NAMALWA (cell line): Measurements from ENCODE around the gene CES2.
"Not testable (repeated sequence)": the region's sequence is repeated elsewhere in the genome, so short reads cannot be mapped to it uniquely, and the experiment has no call there.

Experiments used
- DNase-seq: peaks from one replicate; pipeline ENCODE4 v3.0.0-alpha.2; 2015; ENCODE audit warnings: low spot score

Gene CES2

DNA sequence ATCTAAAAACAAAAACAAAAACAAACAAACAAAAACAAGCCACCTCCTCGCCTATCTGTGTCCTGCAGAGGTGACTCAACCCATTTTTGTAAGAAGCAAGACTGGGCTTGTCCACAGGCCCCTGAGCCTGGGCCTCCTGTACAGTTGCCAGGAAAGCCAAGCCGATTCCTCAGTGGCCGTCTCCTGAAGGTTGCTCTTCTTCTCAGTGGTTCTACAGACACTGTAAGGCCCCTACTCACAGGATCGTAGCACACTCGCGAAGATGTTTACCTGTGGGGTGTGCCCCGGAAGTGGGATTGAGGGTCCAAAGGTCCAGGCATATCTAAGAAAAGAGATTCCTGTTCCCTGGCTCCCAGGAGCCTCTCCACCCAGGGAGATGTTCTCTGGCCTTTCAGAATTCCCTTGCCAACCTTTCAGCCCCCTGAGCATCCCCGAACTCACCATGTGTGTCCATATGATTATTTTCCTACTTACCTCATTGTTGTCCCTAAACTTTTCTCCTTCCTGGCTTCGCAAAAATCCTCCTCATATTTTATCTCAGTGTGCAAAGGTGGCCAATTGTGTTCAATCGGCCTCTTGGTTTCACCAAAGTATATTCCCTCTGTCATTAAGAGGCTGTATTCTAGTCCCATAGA, 18.3 kb downstream of the CES2 start:
- DNase-seq: no peak

DNA sequence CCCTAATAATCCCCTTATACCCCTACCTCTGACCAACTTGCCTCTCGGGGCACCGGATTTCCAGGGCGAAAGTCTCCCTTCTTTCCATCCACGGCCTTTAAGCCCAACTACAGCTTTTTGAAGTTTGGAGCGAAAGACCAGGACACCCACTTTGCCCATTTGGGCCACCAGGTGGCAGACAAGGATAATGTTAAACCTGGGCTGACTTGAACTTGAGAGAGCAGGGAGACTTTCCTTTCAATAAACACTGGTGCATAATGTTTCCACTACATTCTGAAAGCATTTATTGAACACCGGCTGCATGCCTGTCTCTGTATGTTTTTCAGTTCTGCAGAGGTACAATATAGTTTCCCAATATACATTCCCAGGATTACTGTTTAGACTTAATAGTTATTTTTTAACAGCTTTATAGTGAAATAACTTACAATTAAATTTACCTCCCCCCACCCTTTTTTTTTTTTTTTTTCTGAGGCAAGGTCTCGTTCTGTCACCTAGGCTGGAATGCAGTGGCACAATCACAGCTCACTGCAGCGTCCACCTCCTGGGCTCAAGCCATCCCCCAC, 18.9 kb downstream of the CES2 start:
- peak; percentile 90 for DNase-seq

DNA sequence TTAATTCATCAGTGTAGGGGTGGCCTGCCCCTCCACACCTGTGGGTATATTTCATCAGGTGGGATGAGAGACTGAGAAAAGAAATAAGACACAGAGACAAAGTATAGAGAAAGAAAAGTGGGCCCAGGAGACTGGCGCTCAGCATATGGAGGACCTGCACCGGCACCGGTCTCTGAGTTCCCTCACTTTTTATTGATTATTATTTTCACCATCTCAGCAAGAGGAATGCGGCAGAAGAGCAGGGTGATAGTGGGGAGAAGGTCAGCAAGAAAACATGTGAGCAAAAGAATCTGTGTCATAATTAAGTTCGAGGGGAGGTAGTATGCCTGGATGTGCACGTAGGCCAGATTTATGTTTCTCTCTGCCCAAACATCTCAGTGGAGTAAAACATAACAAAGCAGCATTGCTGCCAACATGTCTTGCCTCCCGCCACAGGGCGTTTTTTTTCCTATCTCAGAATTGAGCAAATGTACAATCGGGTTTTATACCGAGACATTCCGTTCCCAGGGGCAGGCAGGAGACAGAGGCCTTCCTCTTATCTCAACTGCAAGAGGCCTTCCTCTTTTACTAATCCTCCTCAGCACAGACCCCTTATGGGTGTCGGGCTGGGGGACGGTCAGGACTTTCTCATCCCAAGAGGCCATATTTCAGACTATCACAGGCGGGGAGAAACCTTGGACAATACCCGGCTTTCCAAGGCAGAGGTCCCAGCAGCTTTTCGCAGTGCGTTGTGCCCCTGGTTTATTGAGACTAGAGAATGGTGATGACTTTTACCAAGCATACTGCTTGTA, 20.2 kb downstream of the CES2 start:
- DNase-seq: not testable (repeated sequence)

DNA sequence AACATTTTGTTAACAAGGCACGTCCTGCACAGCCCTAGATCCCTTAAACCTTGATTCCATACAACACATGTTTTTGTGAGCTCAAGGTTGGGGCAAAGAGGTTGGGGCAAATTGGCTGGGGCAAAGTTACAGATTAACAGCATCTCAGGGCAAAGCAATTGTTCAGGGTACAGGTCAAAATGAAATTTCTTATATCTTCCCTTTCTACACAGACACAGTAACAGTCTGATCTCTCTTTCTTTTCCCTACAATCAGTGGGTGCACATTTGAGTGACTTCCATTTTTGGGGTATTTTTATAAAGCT, 20.8 kb downstream of the CES2 start:
- DNase-seq: not testable (repeated sequence)

DNA sequence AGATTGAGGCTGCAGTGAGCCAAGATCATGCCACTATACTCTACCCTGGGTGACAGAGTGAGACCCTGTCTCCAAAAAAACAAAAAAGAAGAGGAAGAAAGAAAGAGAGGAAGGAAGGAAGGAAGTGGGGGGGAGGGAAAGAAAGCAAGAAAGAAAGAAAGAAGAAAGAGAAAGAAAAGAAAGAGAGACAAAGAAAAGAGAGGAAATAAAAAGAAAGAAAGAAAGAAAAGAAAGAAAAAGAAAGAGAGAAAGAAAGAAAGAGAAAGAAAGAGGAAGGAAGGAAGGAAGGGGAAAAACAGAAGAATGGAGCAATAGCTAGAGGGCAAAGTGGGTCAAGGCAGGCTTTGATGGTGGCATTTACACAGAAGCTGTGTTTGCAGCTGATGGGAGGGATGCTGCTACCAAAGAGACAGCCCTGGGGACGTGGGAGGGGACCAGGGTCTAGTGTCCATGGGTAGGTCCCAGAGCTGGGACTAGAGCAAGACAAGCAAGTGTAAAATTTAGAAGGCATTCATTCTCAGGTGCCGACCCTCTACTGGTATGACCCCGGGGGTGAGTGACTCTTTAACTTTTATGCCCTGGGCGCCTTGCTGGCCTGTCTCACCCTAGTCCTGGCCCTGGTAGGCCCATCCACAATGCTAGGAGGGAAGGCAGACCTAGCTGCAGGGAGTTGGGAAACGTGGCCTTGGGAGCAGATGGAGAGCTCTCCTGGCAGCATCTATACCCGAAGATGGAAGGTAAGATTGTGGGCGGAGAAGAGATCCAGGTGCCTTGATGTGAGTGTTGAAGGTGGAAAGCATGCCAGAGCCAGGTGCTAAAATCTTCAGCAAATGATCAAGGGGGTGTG, 23.8 kb downstream of the CES2 start:
- no peak for DNase-seq

DNA sequence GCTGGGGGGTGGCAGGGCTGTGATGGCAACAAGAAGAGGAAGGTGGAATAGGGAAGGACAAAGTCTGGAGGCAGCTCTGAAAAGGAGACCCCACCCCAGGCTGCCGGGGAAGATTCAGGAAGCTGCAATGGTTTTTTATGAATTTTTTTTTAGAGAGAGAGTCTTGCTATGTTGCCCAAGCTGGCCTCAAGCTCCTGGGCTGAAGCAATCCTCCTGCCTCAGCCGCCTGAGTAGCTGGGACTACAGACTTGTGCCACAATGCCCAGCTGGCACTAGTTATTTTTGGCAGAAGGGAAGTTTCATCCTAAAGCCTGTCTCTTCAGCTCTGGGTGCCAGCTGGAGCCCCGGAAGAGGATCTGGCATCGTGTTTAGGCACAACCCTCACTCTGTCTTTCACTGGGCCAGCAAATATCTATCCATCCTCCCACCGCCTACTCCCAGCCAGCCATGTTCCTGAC, 24.4 kb downstream of the CES2 start:
- no peak for DNase-seq

DNA sequence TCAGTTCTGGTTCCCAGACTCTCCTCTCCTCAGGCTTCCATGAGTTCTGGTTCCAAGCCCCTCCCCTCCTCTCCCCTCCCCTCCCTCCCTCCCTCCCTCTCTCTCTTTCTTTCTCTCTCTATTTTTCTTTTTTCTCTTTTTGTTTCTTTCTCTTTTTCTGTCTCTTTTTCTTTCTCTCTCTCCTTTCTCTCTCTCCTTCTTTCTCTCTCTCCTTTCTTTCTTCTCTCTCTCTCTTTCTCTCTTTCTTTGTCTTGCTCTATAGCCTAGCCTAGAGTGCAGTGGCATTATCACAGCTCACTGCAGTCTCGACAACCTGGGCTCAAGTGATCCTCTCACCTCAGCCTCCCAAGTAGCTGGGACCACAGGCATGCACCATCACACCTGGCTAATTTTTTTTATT, 25.0 kb downstream of the CES2 start:
- no peak for DNase-seq

DNA sequence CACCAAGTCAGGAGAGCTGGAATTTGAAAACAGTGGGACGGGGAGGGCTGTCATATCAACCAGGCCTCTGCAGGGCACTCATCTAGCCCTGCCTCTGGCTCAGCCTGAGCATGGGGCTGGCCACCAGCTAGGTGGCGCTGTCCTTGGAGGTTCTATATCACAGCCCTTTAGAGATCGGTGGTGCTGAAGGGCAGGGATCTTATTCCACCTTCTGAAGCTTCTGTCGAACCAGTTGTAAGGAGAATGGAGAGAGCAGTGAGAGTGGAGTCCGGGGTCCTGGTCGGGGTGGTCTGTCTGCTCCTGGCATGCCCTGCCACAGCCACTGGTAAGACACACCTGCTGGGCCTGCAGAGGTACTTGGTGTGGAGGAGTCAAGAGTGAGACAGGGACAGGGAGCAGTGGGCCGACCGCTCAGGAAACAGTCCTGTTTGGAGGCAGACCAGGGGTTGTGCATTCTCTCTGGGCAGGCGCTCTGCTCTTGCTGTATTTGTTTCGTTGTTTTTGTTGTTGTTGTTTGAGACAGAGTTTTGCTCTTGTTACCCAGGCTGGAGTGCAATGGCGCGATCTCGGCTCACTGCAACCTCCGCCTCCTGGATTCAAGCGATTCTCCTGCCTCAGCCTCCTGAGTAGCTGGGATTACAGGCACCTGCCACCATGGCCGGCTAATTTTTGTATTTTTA, 25.9 kb downstream of the CES2 start, which contains the start of gene CES3:
CES3 (plus strand) TSS at position 202 of the 680 bp plus-strand sequence; CDS start at position 244, 42 bp downstream.
- peak; percentile 90 for DNase-seq

DNA sequence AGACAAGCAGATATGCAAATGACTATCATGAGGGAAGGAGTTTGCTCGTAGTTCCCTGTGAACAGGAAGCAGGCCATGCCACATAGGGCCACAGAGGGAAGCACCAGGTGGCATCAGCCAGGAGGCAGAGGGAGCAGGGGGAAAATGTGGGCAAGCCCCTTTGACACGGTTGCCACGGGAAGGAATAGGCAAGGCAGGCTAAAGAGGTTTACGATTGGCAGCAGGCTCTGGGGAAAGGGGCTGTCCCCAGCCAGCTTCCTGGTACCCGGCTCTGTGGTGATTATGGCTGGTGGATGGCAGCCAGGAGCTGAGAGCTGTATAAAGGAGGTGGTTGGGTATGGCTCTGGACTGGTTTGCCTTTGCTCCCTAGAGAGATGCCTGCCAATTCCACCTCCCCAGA, 26.6 kb downstream of the CES2 start:
- DNase-seq: peak; percentile 19

DNA sequence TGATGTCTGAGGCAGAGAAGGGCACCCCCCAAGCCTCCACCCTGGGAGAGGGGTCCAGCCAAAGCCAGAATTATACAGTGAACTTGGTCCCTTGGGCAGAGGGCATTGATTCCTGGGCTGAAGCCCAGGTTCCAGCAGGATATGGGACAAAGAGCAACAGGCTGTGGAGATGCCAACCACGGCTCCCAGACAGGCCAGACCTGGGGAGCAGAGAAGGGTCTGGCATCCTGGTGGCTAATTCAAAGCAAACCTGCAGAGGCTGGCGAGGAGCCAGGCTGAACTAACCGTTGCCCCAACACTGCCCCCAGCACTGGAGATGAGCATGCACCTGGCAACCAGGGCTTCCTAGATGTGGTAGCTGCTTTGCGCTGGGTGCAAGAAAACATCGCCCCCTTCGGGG, 28.7 kb downstream of the CES2 start:
- no peak for DNase-seq

DNA sequence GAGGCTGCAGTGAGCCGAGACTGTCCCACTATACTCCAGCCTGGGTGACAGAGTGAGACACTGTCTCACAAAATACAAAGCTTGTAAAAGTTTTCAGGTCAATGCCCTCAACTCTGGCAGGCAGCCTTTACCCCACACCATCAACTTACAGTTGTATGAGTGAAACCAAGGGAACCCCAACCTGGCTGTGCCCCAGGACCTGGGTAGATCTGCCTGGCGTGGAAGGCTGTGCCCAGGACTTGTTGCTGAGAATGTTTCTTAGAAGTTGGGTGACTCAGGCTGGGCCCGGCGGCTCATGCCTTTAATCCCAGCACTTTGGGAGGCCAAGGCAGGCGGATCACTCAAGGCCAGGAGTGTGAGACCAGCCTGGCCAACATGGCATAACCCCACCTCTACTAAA, 33.5 kb downstream of the CES2 start:
- no peak for DNase-seq

DNA sequence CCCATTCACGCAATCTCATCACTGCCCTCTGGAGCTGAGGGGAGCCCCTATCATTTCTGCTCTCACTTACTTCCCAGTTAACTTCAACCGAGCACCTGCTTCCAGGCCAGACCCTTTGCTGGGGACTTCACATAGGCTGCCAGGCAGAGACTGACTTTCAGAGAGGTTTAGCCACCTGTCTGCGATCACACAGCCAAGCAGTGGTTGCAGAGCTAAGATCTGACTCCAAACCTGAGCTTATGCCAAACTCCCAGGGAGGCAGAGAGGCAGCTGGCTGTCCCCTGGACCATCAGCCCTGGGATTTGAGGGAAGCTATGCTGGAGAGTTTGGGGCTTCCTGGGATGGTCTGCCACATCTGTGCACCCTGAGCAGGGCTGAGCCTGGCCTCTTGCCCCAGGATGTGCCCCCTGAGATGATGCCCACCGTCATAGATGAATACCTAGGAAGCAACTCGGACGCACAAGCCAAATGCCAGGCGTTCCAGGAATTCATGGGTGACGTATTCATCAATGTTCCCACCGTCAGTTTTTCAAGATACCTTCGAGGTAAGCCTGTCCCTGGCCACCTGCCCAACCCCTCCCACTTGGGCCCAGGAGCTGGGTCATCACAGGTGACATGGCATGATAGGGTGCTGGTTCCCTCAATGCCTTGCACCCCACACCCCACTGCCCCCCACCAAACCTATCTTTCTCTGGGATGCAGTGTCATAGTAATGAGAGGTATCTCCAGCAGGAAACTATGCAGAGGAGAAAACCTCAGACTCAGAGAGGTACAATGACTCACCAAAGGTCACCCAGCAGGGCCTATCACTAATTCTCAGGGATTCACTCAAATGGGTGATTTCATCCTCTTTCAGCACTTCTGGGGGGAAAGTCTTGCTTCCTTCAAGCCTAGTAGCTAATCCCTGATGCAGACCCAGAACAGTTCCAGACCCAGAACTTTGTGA, 35.7 kb downstream of the CES2 start:
- no peak for DNase-seq

DNA sequence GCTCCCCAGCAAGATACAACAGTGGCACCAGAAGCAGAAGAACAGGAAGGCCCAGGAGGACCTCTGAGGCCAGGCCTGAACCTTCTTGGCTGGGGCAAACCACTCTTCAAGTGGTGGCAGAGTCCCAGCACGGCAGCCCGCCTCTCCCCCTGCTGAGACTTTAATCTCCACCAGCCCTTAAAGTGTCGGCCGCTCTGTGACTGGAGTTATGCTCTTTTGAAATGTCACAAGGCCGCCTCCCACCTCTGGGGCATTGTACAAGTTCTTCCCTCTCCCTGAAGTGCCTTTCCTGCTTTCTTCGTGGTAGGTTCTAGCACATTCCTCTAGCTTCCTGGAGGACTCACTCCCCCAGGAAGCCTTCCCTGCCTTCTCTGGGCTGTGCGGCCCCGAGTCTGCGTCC, 37.7 kb downstream of the CES2 start:
- DNase-seq: no peak

DNA sequence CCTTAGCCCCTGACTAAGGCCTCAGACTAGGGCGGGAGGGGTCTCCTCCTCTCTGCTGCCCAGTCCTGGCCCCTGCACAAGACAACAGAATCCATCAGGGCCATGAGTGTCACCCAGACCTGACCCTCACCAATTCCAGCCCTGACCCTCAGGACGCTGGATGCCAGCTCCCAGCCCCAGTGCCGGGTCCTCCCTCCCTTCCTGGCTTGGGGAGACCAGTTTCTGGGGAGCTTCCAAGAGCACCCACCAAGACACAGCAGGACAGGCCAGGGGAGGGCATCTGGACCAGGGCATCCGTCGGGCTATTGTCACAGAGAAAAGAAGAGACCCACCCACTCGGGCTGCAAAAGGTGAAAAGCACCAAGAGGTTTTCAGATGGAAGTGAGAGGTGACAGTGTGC, 38.4 kb downstream of the CES2 start:
- no peak for DNase-seq

DNA sequence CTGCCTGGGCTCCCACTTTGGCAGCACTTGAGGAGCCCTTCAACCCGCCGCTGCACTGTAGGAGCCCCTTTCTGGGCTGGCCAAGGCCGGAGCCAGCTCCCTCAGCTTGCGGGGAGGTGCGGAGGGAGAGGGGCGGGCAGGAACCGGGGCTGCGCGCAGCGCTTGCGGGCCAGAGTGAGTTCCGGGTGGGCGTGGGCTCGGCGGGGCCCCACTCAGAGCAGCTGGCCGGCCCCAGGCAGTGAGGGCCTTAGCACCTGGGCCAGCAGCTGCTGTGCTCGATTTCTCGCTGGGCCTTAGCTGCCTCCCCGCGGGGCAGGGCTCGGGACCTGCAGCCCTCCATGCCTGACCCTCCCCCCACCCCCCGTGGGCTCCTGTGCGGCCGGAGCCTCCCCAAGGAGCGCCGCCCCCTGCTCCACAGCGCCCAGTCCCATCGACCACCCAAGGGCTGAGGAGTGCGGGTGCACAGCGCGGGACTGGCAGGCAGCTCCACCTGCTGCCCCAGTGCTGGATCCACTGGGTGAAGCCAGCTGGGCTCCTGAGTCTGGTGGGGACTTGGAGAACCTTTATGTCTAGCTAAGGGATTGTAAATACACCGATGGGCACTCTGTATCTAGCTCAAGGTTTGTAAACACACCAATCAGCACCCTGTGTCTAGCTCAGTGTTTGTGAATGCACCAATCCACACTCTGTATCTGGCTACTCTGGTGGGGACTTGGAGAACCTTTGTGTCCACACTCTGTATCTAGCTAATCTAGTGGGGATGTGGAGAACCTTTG, 39.0 kb downstream of the CES2 start:
- DNase-seq: not testable (repeated sequence)

DNA sequence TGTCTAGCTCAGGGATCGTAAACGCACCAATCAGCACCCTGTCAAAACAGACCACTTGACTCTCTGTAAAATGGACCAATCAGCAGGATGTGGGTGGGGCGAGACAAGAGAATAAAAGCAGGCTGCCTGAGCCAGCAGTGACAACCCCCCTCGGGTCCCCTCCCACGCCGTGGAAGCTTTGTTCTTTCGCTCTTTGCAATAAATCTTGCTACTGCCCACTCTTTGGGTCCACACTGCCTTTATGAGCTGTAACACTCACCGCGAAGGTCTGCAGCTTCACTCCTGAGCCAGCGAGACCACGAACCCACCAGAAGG, 39.6 kb downstream of the CES2 start:
- peak; percentile 26 for DNase-seq

DNA sequence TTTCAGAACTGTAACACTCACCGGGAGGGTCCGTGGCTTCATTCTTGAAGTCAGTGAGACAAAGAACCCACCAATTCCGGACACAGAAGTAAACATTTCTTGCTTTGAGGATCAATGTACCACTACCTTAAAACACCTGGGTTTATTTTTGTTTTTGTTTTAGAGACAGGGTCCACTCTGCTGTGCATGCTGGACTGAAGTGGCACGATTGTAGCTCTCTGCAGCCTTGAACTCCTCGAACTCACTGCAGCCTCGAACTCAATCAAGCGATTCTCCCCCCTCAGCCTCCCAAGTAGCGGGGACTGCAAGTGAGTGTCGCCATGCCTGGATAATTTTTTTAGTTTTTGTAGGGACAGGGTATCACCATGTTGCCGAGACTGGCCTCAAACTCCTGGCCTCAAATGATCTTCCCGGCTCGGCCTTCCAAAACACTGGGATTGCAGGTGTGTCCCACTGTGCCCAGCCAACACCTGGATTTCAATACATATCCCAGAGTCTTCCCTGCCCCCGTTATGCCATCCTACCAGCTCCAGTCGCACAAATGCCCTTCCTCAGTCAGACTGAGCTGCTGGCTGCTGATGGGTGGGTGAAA, 40.1 kb downstream of the CES2 start:
- no peak for DNase-seq

DNA sequence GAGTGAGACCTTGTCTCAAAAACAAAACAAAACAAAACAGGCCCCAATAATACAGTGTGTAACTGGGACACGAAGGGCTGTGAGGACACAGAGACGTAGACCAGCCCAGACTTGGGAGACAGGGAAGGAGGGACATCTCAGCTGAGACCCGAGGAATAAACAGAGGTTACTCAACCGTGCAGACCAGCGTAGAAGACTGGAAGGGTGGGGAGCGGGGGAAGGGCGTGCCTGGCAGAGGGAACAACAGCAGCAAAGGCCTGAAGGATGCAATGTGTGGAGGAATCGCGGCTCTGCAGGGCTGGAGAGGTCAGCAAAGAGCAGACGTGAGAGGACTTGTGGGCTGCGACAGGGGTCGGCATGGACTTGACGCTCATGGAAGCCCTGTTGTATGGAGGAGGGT, 41.4 kb downstream of the CES2 start:
- DNase-seq: no peak

DNA sequence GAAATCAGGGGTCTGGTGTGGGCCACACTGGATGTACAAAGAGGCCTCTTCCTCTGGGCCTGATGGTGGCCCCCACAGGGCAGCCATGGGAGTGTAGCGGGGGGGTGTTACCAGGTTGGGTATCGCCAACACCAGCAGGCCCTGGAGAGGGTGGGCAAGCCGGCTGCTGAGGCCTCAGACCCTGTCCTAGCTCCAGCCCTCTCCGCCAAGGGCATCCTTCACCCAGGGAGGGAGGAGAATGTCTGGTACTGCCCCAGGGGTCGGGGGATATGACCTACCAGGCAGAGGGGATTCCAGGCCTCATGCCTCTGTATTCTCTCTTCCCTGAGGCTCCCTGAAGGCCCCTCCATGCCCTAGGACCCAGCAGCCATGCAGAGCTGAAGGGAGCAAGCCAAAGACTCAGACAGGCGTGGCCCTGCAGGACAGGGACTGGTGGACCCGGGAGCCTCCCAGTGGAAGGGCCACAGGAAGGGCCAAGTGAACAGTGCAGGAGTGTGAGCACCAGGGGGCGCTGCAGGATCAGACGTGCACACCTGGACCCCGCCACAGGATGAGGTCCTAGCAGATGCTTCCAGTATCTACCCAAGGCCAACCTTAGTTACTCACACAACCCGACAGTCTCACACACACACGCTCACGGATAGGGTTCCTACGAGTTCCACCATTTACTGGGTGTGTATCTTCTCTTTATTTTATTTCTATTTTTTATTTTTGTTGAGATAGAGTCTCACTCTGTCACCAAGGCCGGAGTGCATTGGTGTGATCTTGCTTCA, 42.2 kb downstream of the CES2 start:
- peak; percentile 84 for DNase-seq
